Mesenchymal stem cell (in vitro differentiated cells and primary cell): ENCODE measurements around the gene APOBEC3H.
A peak's percentile ranks its signal among the peaks of the same experiment; 100 is the strongest.

Experiments used
- DNase-seq: peaks from one replicate; pipeline ENCODE4 v3.0.0-alpha.2; 2013
- H2AFZ ChIP-seq: one replicate; pipeline ENCODE4 v1.6.1; 2013; ENCODE audit warnings: low read depth, mild to moderate bottlenecking, control low read depth, inconsistent platforms, low read length, moderate library complexity
- H2AK5ac ChIP-seq: 2 replicates; pipeline ENCODE4 v1.6.1; 2013; ENCODE audit warnings: low read length, moderate library complexity, mild to moderate bottlenecking, inconsistent platforms; ENCODE audit not compliant: severe bottlenecking
- H2BK120ac ChIP-seq: one replicate; pipeline ENCODE4 v1.6.1; 2013; ENCODE audit warnings: low read depth, mild to moderate bottlenecking, inconsistent platforms, low read length, moderate library complexity
- H2BK12ac ChIP-seq, 2 experiments: one replicate each; pipeline ENCODE4 v1.6.1; 2013; ENCODE audit warnings: inconsistent platforms in 2 of 2, low read length in 2 of 2, mild to moderate bottlenecking in 2 of 2, moderate library complexity in 2 of 2, control low read depth in 1 of 2
- H2BK15ac ChIP-seq: one replicate; pipeline ENCODE4 v1.6.1; 2013; ENCODE audit warnings: mild to moderate bottlenecking, low read depth, inconsistent platforms; ENCODE audit not compliant: poor library complexity, severe bottlenecking
- H2BK5ac ChIP-seq: 2 replicates; pipeline ENCODE4 v1.6.1; 2013; ENCODE audit warnings: low read depth, mild to moderate bottlenecking, low read length, control low read depth, inconsistent platforms; ENCODE audit not compliant: poor library complexity, severe bottlenecking
- H3K14ac ChIP-seq, 2 experiments: one replicate each; pipeline ENCODE4 v1.6.1; 2013; ENCODE audit warnings: inconsistent platforms in 2 of 2, low read length in 2 of 2, control low read depth in 1 of 2, mild to moderate bottlenecking in 1 of 2, moderate library complexity in 1 of 2
- H3K18ac ChIP-seq, 2 experiments: one replicate each; pipeline ENCODE4 v1.6.1; 2013; ENCODE audit warnings: inconsistent platforms in 2 of 2, low read length in 2 of 2, control low read depth in 1 of 2, low read depth in 1 of 2, mild to moderate bottlenecking in 1 of 2
- H3K23ac ChIP-seq, 2 experiments: one replicate each; pipeline ENCODE4 v1.6.1; 2013; ENCODE audit warnings: inconsistent platforms in 2 of 2, low read length in 2 of 2, mild to moderate bottlenecking in 2 of 2, moderate library complexity in 2 of 2, control low read depth in 1 of 2
- H3K27ac ChIP-seq: 2 replicates; pipeline ENCODE4 v1.5.1; 2013; ENCODE audit warnings: mild to moderate bottlenecking, moderate library complexity, low read length, control low read depth, inconsistent platforms; ENCODE audit not compliant: poor library complexity, severe bottlenecking
- H3K27me3 ChIP-seq, 2 experiments: 2 replicates each; pipeline versions ENCODE4 v1.6.1 to v1.7.0; 2013; ENCODE audit warnings: low read length in 2 of 2, mild to moderate bottlenecking in 2 of 2, moderate library complexity in 2 of 2, control low read depth in 1 of 2, inconsistent platforms in 1 of 2; ENCODE audit not compliant: control insufficient read depth in 1 of 2, insufficient read depth in 1 of 2
- H3K36me3 ChIP-seq, 2 experiments: 2 replicates each; pipeline versions ENCODE4 v1.6.1 to v1.7.0; 2013; ENCODE audit warnings: low read length in 2 of 2, control low read depth in 1 of 2, inconsistent platforms in 1 of 2, low read depth in 1 of 2, mild to moderate bottlenecking in 1 of 2; ENCODE audit not compliant: insufficient read depth in 2 of 2, control insufficient read depth in 1 of 2
- H3K4ac ChIP-seq, 2 experiments: one replicate each; pipeline ENCODE4 v1.6.1; 2013; ENCODE audit warnings: inconsistent platforms in 2 of 2, low read length in 2 of 2, mild to moderate bottlenecking in 2 of 2, moderate library complexity in 2 of 2, control low read depth in 1 of 2, low read depth in 1 of 2
- H3K4me1 ChIP-seq: 2 replicates; pipeline ENCODE4 v1.6.1; 2013; ENCODE audit warnings: low read depth, low read length, control low read depth; ENCODE audit not compliant: control insufficient read depth, insufficient read depth
- H3K4me2 ChIP-seq: 2 replicates; pipeline ENCODE4 v1.6.1; 2013; ENCODE audit warnings: low read length, mild to moderate bottlenecking, inconsistent platforms; ENCODE audit not compliant: poor library complexity, severe bottlenecking
- H3K4me3 ChIP-seq, 2 experiments: 2 replicates each; pipeline versions ENCODE4 v1.5.1 to v1.7.0; 2013; ENCODE audit warnings: low read length in 2 of 2, mild to moderate bottlenecking in 2 of 2, control low read depth in 1 of 2, low read depth in 1 of 2; ENCODE audit not compliant: insufficient read depth in 1 of 2
- H3K79me1 ChIP-seq: replicated peaks from 2 replicates; pipeline ENCODE4 v1.6.1; 2013; ENCODE audit warnings: mild to moderate bottlenecking, control low read depth, low read length, inconsistent platforms; ENCODE audit not compliant: poor library complexity, severe bottlenecking
- H3K9ac ChIP-seq: 2 replicates; pipeline ENCODE4 v1.7.0; 2013; ENCODE audit warnings: mild to moderate bottlenecking, low read length, moderate library complexity
- H3K9me3 ChIP-seq: 2 replicates; pipeline ENCODE4 v1.7.0; 2013; ENCODE audit warnings: mild to moderate bottlenecking, low read length; ENCODE audit not compliant: control insufficient read depth
- H4K8ac ChIP-seq: one replicate; pipeline ENCODE4 v1.6.1; 2013; ENCODE audit warnings: inconsistent platforms, mild to moderate bottlenecking, low read length, moderate library complexity
- H4K91ac ChIP-seq: one replicate; pipeline ENCODE4 v1.6.1; 2013; ENCODE audit warnings: mild to moderate bottlenecking, low read length, inconsistent platforms
- whole genome bisulfite sequencing: methylation state at CpG from one replicate; pipeline ENCODE4 v1.1.7; 2013; ENCODE audit warnings: mixed read lengths; 5-methylcytosine and 5-hydroxymethylcytosine counted together

APOBEC3H gene

DNA sequence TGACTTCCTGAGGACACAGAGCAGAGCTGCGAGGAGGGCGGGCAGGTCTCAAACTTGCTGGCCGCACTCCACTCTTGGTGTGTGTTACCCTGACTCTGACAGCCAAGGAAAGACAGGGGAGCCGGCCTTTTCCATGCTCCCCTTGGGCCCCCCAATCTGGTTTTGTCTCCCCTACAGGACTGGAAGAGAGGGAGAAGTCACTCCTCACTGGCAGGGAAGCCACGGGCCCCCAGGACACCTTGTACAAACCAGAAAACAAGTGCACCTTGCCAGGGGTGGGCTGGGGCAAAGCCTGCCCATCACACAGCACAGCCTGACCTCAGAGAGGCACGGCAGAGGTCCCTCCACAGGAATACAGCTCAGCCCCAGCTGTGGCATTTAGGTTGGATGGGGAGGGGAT, 35.2 kb downstream of the APOBEC3H start:
- no peak overlapping the region for H3K23ac ChIP-seq
- no peak for DNase-seq
- H3K9me3 ChIP-seq, result no peaks in the 10 kb centered on the region
- H3K14ac ChIP-seq, result peak overlapping the region in 1 of 2 experiments; percentile 31
- H2AFZ ChIP-seq, result no peak overlapping the region
- H3K4me3 ChIP-seq, result no peak overlapping the region
- no peak overlapping the region for H4K91ac ChIP-seq
- H3K27me3 ChIP-seq, result peaks cover 0 to 13% of the 10 kb centered on the region in 2 experiments
- H4K8ac ChIP-seq, result no peak overlapping the region
- WGBS, result 89% methylated on average over 6 of the region's 6 CpGs
- no peak overlapping the region for H2BK5ac ChIP-seq
- no peak overlapping the region for H3K4me2 ChIP-seq
- no peak overlapping the region for H2AK5ac ChIP-seq
- no peak overlapping the region for H2BK12ac ChIP-seq
- no peak overlapping the region for H2BK15ac ChIP-seq
- H2BK120ac ChIP-seq, result no peak overlapping the region
- no peak overlapping the region for H3K18ac ChIP-seq
- H3K9ac ChIP-seq, result no peak overlapping the region
- no peak overlapping the region for H3K27ac ChIP-seq
- H3K36me3 ChIP-seq, result peaks cover 7 to 8% of the 10 kb centered on the region in 2 experiments
- no peaks in the 10 kb centered on the region for H3K79me1 ChIP-seq
- H3K4ac ChIP-seq, result no peak overlapping the region
- peaks cover 12% of the 10 kb centered on the region for H3K4me1 ChIP-seq

DNA sequence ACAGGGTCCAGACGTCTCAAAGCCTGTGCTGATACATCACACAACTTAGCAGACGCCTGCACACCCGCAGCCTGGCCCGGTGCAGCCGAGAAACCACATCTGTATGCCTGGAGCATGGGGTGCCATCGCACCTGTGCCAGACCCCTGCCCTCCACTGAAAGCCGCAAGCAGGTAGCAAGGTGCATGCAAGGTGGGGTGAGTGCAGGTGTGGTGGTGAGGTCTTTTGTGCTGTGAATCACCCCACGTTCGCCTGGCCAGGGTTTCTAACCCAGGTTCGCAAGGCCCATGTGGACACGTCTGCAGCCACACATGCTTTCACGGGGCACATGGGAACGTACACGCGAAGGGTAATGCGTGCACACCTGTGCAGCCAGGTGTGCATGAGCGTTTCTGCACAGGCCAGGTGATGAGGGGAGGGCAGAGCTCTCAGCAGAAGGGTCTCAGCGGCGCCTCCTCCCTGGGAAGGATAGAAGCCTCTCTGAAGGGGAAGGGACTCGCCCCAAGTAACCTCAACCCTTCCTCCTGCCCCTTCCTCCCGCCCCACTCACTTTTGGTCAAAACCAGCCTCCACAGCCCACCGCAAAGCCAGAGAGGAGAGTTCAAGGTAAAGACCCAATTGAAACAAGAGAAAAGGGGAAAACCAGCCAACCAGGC, 36.0 kb downstream of the APOBEC3H start:
- no peak overlapping the region for H3K27ac ChIP-seq
- H3K4me2 ChIP-seq, result no peak overlapping the region
- H3K9ac ChIP-seq, result no peak overlapping the region
- H4K8ac ChIP-seq, result no peak overlapping the region
- H2BK5ac ChIP-seq, result no peak overlapping the region
- H3K23ac ChIP-seq, result no peak overlapping the region
- H2BK15ac ChIP-seq, result no peak overlapping the region
- H3K14ac ChIP-seq, result no peak overlapping the region
- H3K9me3 ChIP-seq, result no peaks in the 10 kb centered on the region
- peaks cover 12% of the 10 kb centered on the region for H3K4me1 ChIP-seq
- H3K36me3 ChIP-seq, result peaks cover 7 to 8% of the 10 kb centered on the region in 2 experiments
- H2AFZ ChIP-seq, result no peak overlapping the region
- no peak overlapping the region for H2BK120ac ChIP-seq
- no peak overlapping the region for H3K4me3 ChIP-seq
- H2BK12ac ChIP-seq, result no peak overlapping the region
- H4K91ac ChIP-seq, result no peak overlapping the region
- H3K27me3 ChIP-seq, result peaks cover 0 to 13% of the 10 kb centered on the region in 2 experiments
- H3K79me1 ChIP-seq, result no peaks in the 10 kb centered on the region
- DNase-seq, result no peak
- no peak overlapping the region for H3K18ac ChIP-seq
- no peak overlapping the region for H2AK5ac ChIP-seq
- no peak overlapping the region for H3K4ac ChIP-seq
- WGBS, result 91% methylated on average over 20 of the region's 22 CpGs

DNA sequence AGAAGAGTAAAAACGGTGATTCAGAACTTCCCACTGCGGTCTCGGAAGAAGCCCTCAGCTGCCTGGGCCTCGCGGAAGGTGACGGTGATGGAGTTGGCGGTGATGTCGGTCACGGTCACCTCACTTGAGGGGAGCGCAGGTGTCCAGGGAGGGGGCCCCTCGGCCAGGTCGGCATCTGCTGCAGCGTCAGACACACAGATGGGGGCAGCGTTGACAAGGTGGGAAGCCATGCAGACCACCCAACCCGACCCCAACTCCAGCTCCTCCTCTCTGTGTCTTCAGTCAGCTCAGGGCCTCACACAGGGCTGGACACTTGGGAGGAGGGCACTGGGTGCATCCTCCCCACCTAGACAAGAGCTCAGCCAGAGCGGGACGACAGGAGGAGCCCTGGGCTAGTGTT, 36.8 kb downstream of the APOBEC3H start:
- H3K9me3 ChIP-seq, result no peaks in the 10 kb centered on the region
- H3K4me1 ChIP-seq, result peaks cover 12% of the 10 kb centered on the region
- no peaks in the 10 kb centered on the region for H3K79me1 ChIP-seq
- H3K18ac ChIP-seq, result no peak overlapping the region
- H3K4ac ChIP-seq, result no peak overlapping the region
- no peak overlapping the region for H2BK120ac ChIP-seq
- no peak for DNase-seq
- H3K4me2 ChIP-seq, result no peak overlapping the region
- H3K9ac ChIP-seq, result no peak overlapping the region
- H4K91ac ChIP-seq, result no peak overlapping the region
- H2BK15ac ChIP-seq, result no peak overlapping the region
- H3K23ac ChIP-seq, result no peak overlapping the region
- no peak overlapping the region for H4K8ac ChIP-seq
- no peak overlapping the region for H2AFZ ChIP-seq
- H3K4me3 ChIP-seq, result no peak overlapping the region
- H2AK5ac ChIP-seq, result no peak overlapping the region
- H3K27me3 ChIP-seq, result peaks cover 0 to 13% of the 10 kb centered on the region in 2 experiments
- no peak overlapping the region for H3K14ac ChIP-seq
- WGBS, result 91% methylated on average over 12 of the region's 17 CpGs
- peaks cover 7 to 8% of the 10 kb centered on the region in 2 experiments for H3K36me3 ChIP-seq
- H2BK5ac ChIP-seq, result no peak overlapping the region
- no peak overlapping the region for H3K27ac ChIP-seq
- H2BK12ac ChIP-seq, result no peak overlapping the region

DNA sequence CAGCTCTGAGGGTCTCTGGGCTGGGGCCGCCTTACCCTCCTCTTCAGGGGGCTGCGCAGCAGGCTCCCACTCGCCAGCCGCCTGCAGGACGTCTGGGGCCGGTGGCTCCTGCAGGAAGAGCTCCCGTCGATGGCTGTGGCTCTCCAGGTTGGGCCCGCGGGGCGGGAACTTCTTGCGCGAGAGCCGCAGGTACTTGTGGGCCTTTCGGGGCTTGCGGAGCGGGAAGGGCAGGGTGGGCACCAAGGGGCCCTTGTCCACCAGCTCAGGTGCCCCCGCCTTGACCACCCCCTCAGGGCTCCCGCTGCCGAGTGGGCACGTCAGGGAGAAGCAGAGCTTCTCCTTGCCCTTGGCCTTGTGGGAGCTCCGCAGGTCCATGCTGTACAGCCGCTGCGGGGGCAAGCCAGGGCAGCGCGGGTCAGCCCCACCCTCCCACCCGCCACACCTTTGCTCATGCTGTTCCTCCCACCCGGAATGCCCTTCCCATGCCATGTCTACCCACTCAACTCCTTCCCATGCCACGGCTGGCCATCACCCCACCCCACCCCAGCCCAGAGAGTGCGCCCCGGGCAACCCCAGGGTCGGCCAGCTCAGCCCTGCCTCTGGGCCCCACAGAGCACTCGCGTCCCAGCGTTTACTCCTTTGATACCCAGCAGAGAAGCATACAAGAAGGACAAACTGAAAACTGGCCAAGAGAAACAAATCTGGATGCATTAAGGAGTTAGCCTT, 37.5 kb downstream of the APOBEC3H start:
- no peak overlapping the region for H3K14ac ChIP-seq
- H3K4ac ChIP-seq, result no peak overlapping the region
- no peak overlapping the region for H4K91ac ChIP-seq
- WGBS, result 91% methylated on average over 32 of the region's 35 CpGs
- no peak overlapping the region for H2AFZ ChIP-seq
- peaks cover 0 to 13% of the 10 kb centered on the region in 2 experiments for H3K27me3 ChIP-seq
- peaks cover 7 to 8% of the 10 kb centered on the region in 2 experiments for H3K36me3 ChIP-seq
- no peak overlapping the region for H3K18ac ChIP-seq
- H2BK12ac ChIP-seq, result no peak overlapping the region
- H3K4me1 ChIP-seq, result peaks cover 12% of the 10 kb centered on the region
- DNase-seq, result no peak
- H2BK15ac ChIP-seq, result no peak overlapping the region
- H3K4me2 ChIP-seq, result no peak overlapping the region
- no peak overlapping the region for H2AK5ac ChIP-seq
- H3K4me3 ChIP-seq, result no peak overlapping the region
- no peak overlapping the region for H3K23ac ChIP-seq
- no peaks in the 10 kb centered on the region for H3K9me3 ChIP-seq
- H2BK120ac ChIP-seq, result no peak overlapping the region
- H4K8ac ChIP-seq, result no peak overlapping the region
- H3K79me1 ChIP-seq, result no peaks in the 10 kb centered on the region
- H2BK5ac ChIP-seq, result no peak overlapping the region
- H3K27ac ChIP-seq, result no peak overlapping the region
- no peak overlapping the region for H3K9ac ChIP-seq
